ENCODE data around the gene KLHL33. TPM values are rescaled to one million over a fixed set of nuclear protein-coding genes. Genes with fewer than 3 reads are reported as not detected.

Gene KLHL33
- total RNA-seq, 1 experiment from 2014 or later, result not detected

GRCh38 chr14:20418501-20418909 lies 17.5 kb downstream of the KLHL33 start:
- no peak for DNase-seq (ENCODE audit: low spot score)
- in situ Hi-C loops (cut with HindIII; ENCODE audit: low sequenced_read_pairs), result no loop called here

- no peak for DNase-seq (ENCODE audit: low spot score)
- in situ Hi-C loops (cut with HindIII; ENCODE audit: low sequenced_read_pairs), result no loop called here
Measured at GRCh38 chr14:20417250-20418186, 18.4 kb downstream of the KLHL33 start.

- no peak for DNase-seq (ENCODE audit: low spot score)
- in situ Hi-C loops (cut with HindIII; ENCODE audit: low sequenced_read_pairs), result no loop called here
Measured at GRCh38 chr14:20416223-20416622, 19.7 kb downstream of the KLHL33 start.

GRCh38 chr14:20415782-20416206 lies 20.2 kb downstream of the KLHL33 start:
- in situ Hi-C loops (cut with HindIII; ENCODE audit: low sequenced_read_pairs), result no loop called here
- DNase-seq (ENCODE audit: low spot score), result peak; percentile 85

GRCh38 chr14:20413744-20414082 lies 22.3 kb downstream of the KLHL33 start:
- in situ Hi-C loops (cut with HindIII; ENCODE audit: low sequenced_read_pairs), result no loop called here
- no peak for DNase-seq (ENCODE audit: low spot score)

GRCh38 chr14:20412876-20413743 lies 22.9 kb downstream of the KLHL33 start, which contains the start of gene TEP1:
TEP1 (minus strand) TSS chr14:20413501; CDS start chr14:20408439, 5,062 bp downstream.
- in situ Hi-C loops (cut with HindIII; ENCODE audit: low sequenced_read_pairs), result no loop called here

GRCh38 chr14:20412411-20412810 lies 23.6 kb downstream of the KLHL33 start:
- in situ Hi-C loops (cut with HindIII; ENCODE audit: low sequenced_read_pairs), result no loop called here

More at GRCh38 chr14:20412876-20413743, 22.9 kb downstream of the KLHL33 start, which contains the start of gene TEP1:
- DNase-seq (ENCODE audit: low spot score), result peak; percentile 74

GRCh38 chr14:20409226-20409625 lies 26.7 kb downstream of the KLHL33 start:
- no peak for DNase-seq (ENCODE audit: low spot score)
- in situ Hi-C loops (cut with HindIII; ENCODE audit: low sequenced_read_pairs), result no loop called here

More at GRCh38 chr14:20412411-20412810, 23.6 kb downstream of the KLHL33 start:
- no peak for DNase-seq (ENCODE audit: low spot score)

GRCh38 chr14:20403521-20403920 lies 32.4 kb downstream of the KLHL33 start:
- in situ Hi-C loops (cut with HindIII; ENCODE audit: low sequenced_read_pairs), result no loop called here
- DNase-seq (ENCODE audit: low spot score), result no peak

GRCh38 chr14:20400965-20401593 lies 34.9 kb downstream of the KLHL33 start:
- in situ Hi-C loops (cut with HindIII; ENCODE audit: low sequenced_read_pairs), result no loop called here
- DNase-seq (ENCODE audit: low spot score), result no peak

GRCh38 chr14:20400589-20400964 lies 35.4 kb downstream of the KLHL33 start:
- no peak for DNase-seq (ENCODE audit: low spot score)
- in situ Hi-C loops (cut with HindIII; ENCODE audit: low sequenced_read_pairs), result no loop called here

GRCh38 chr14:20397511-20397910 lies 38.5 kb downstream of the KLHL33 start:
- in situ Hi-C loops (cut with HindIII; ENCODE audit: low sequenced_read_pairs), result no loop called here
- no peak for DNase-seq (ENCODE audit: low spot score)

- DNase-seq (ENCODE audit: low spot score), result no peak
- in situ Hi-C loops (cut with HindIII; ENCODE audit: low sequenced_read_pairs), result no loop called here
Measured at GRCh38 chr14:20391505-20391904, 44.5 kb downstream of the KLHL33 start.

- in situ Hi-C loops (cut with HindIII; ENCODE audit: low sequenced_read_pairs), result no loop called here
- DNase-seq (ENCODE audit: low spot score), result no peak
Measured at GRCh38 chr14:20388159-20388558, 47.8 kb downstream of the KLHL33 start.

GRCh38 chr14:20387576-20387975 lies 48.4 kb downstream of the KLHL33 start:
- in situ Hi-C loops (cut with HindIII; ENCODE audit: low sequenced_read_pairs), result no loop called here
- no peak for DNase-seq (ENCODE audit: low spot score)

GRCh38 chr14:20386276-20386855 lies 49.6 kb downstream of the KLHL33 start:
- peak; percentile 94 for DNase-seq (ENCODE audit: low spot score)
- in situ Hi-C loops (cut with HindIII; ENCODE audit: low sequenced_read_pairs), result no loop called here

GRCh38 chr14:20384886-20385285 lies 51.1 kb downstream of the KLHL33 start:
- DNase-seq (ENCODE audit: low spot score), result no peak
- in situ Hi-C loops (cut with HindIII; ENCODE audit: low sequenced_read_pairs), result no loop called here

GRCh38 chr14:20384321-20384720 lies 51.6 kb downstream of the KLHL33 start:
- in situ Hi-C loops (cut with HindIII; ENCODE audit: low sequenced_read_pairs), result no loop called here
- DNase-seq (ENCODE audit: low spot score), result no peak

- in situ Hi-C loops (cut with HindIII; ENCODE audit: low sequenced_read_pairs), result no loop called here
- DNase-seq (ENCODE audit: low spot score), result no peak
Measured at GRCh38 chr14:20383636-20384035, 52.3 kb downstream of the KLHL33 start.

All from G401 (cell line).